GM10847 (cell line): ENCODE results near the gene TNIP1.

Experiments
- POLR2A ChIP-seq: IDR thresholded peaks from 2 replicates; pipeline ENCODE4 v1.6.1; 2011; ENCODE audit not compliant: insufficient read length; ENCODE audit errors: extremely low read depth

TNIP1 gene

GRCh38 chr5:151065609-151066008, 15.2 kb downstream of the TNIP1 start:
- TF ChIP-seq POLR2A = no peak

GRCh38 chr5:151064916-151065499, 15.8 kb downstream of the TNIP1 start:
- no peak for TF ChIP-seq POLR2A

GRCh38 chr5:151063142-151063989, 17.5 kb downstream of the TNIP1 start:
- no peak for TF ChIP-seq POLR2A

GRCh38 chr5:151062405-151063141, 18.3 kb downstream of the TNIP1 start:
- no peak for TF ChIP-seq POLR2A

GRCh38 chr5:151060742-151061141, 20.1 kb downstream of the TNIP1 start:
- no peak for TF ChIP-seq POLR2A

GRCh38 chr5:151058891-151059489, 21.8 kb downstream of the TNIP1 start:
- TF ChIP-seq POLR2A = no peak

- no peak for TF ChIP-seq POLR2A
These were observed 22.5 kb downstream of the TNIP1 start for GRCh38 chr5:151058301-151058700.

- no peak for TF ChIP-seq POLR2A
These were observed 24.2 kb downstream of the TNIP1 start for GRCh38 chr5:151056379-151057325.

- no peak for TF ChIP-seq POLR2A
These were observed 25.5 kb downstream of the TNIP1 start for GRCh38 chr5:151055336-151055735.

GRCh38 chr5:151054709-151055108, 26.1 kb downstream of the TNIP1 start:
- no peak for TF ChIP-seq POLR2A

GRCh38 chr5:151053796-151054462, 26.9 kb downstream of the TNIP1 start:
- TF ChIP-seq POLR2A = no peak

- TF ChIP-seq POLR2A = no peak
These were observed 28.0 kb downstream of the TNIP1 start for GRCh38 chr5:151052836-151053235.

GRCh38 chr5:151051931-151052608, 28.8 kb downstream of the TNIP1 start:
- TF ChIP-seq POLR2A = no peak
